ENCODE results near the gene MRPL32. TPM values are rescaled to one million over a fixed set of nuclear protein-coding genes. Genes with fewer than 3 reads are reported as not detected.

Gene MRPL32
- total RNA-seq, 2 experiments from 2014 or later: 59.7 to 61.8 TPM

- Histone ChIP-seq H3K9me3 (ENCODE audit: low read length) (no peaks in the 10 kb centered on the region), H3K4me3 (ENCODE audit: low read depth, low read length, poor library complexity, severe bottlenecking) (no peak overlapping the region), H4K20me1 (ENCODE audit: insufficient read depth, low read length) (no peaks in the 10 kb centered on the region), H3K4me1 (ENCODE audit: insufficient read depth, low read length, poor library complexity, severe bottlenecking) (peaks cover under 1% of the 10 kb centered on the region), H3K9me2 (ENCODE audit: insufficient read depth, low read length) (no peaks in the 10 kb centered on the region), H2AFZ (ENCODE audit: low read length) (no peak overlapping the region), H3K27ac (ENCODE audit: low read depth, low read length, poor library complexity, severe bottlenecking) (no peak overlapping the region), H3K4me2 (ENCODE audit: low read length) (no peak overlapping the region), H3K36me3 (ENCODE audit: insufficient read depth, low read length) (no peaks in the 10 kb centered on the region), H3K79me2 (ENCODE audit: insufficient read depth, low read depth, low read length) (no peaks in the 10 kb centered on the region)
- no TSS peak for BruUV-seq (replicated peaks)
- CTCF ChIA-PET (ENCODE audit: unreplicated experiment): no interaction called here
- DNase-seq (ENCODE audit: low spot score): no peak
- POLR2A ChIA-PET: no interaction called here
- intact Hi-C loops (cut with micrococcal nuclease; ENCODE audit: unreplicated experiment): no loop called here
- TF ChIP-seq, protein P1, sequence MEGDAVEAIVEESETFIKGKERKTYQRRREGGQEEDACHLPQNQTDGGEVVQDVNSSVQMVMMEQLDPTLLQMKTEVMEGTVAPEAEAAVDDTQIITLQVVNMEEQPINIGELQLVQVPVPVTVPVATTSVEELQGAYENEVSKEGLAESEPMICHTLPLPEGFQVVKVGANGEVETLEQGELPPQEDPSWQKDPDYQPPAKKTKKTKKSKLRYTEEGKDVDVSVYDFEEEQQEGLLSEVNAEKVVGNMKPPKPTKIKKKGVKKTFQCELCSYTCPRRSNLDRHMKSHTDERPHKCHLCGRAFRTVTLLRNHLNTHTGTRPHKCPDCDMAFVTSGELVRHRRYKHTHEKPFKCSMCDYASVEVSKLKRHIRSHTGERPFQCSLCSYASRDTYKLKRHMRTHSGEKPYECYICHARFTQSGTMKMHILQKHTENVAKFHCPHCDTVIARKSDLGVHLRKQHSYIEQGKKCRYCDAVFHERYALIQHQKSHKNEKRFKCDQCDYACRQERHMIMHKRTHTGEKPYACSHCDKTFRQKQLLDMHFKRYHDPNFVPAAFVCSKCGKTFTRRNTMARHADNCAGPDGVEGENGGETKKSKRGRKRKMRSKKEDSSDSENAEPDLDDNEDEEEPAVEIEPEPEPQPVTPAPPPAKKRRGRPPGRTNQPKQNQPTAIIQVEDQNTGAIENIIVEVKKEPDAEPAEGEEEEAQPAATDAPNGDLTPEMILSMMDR (conservative IDR thresholded peaks at IDR 0.05; ENCODE audit: low read length): no peak
- TF ChIP-seq EZH2phosphoT487 (IDR thresholded peaks at IDR 0.05; ENCODE audit: borderline replicate concordance, low read depth, low read length): no peak
These were observed 54.6 kb downstream of the MRPL32 start for GRCh38 chr7:42986781-42987248.

Other genes starting within 250 kb of the MRPL32 start
- gene C7orf25, start 20.3 kb upstream of the MRPL32 start, total RNA-seq (2014; rRNA removed; shearing (Covaris generic)): 2.3 and 6.0 TPM in 2 replicates
- 7.3 and 9.1 TPM in 2 replicates for gene C7orf25, start 20.3 kb upstream of the MRPL32 start, total RNA-seq (2022)
- gene PSMA2, start 202 bp upstream of the MRPL32 start, total RNA-seq (2014; rRNA removed; shearing (Covaris generic)): 40.2 and 45.7 TPM in 2 replicates
- gene PSMA2, start 202 bp upstream of the MRPL32 start, total RNA-seq (2022): 101 and 145 TPM in 2 replicates
- gene HECW1, start 180.3 kb downstream of the MRPL32 start, total RNA-seq (2014; rRNA removed; shearing (Covaris generic)): 2.0 TPM in 2 replicates
- gene HECW1, start 180.3 kb downstream of the MRPL32 start, total RNA-seq (2022): 1.9 and 2.0 TPM in 2 replicates